Activated gamma-delta T cell treated with anti-CD3 and anti-CD28 coated beads, Interleukin-2, amount 50 U/mL, for 16 hours (primary cell): Measurements from ENCODE around the gene OTOA.
A peak's percentile ranks its signal among the peaks of the same experiment; 100 is the strongest.
"Not testable (repeated sequence)": the region's sequence is repeated elsewhere in the genome, so short reads cannot be mapped to it uniquely, and the experiment has no call there.

Experiments
- DNase-seq: peaks from one replicate; pipeline ENCODE4 v3.0.0-alpha.2; 2020; ENCODE audit warnings: low read depth

The OTOA gene

GRCh38 chr16:21641916-21642315 is 21.9 kb upstream of the OTOA start:
- no peak for DNase-seq

- DNase-seq, result no peak
These were observed 20.9 kb upstream of the OTOA start for GRCh38 chr16:21642861-21643260.

GRCh38 chr16:21643785-21644184 is 20.0 kb upstream of the OTOA start:
- no peak for DNase-seq

GRCh38 chr16:21644674-21645073 is 19.1 kb upstream of the OTOA start:
- DNase-seq, result no peak

GRCh38 chr16:21645261-21645721 is 18.5 kb upstream of the OTOA start:
- no peak for DNase-seq

- DNase-seq, result no peak
These were observed 17.7 kb upstream of the OTOA start for GRCh38 chr16:21646091-21646490.

GRCh38 chr16:21646721-21647561 is 16.8 kb upstream of the OTOA start:
- DNase-seq, result peak; percentile 63

- no peak for DNase-seq
These were observed 16.1 kb upstream of the OTOA start for GRCh38 chr16:21647562-21648164.

GRCh38 chr16:21649826-21650406 is 13.9 kb upstream of the OTOA start:
- DNase-seq, result not testable (repeated sequence)

GRCh38 chr16:21650521-21650920 is 13.2 kb upstream of the OTOA start:
- DNase-seq, result no peak

GRCh38 chr16:21651515-21651914 is 12.3 kb upstream of the OTOA start:
- no peak for DNase-seq

- DNase-seq, result no peak
These were observed 11.3 kb upstream of the OTOA start, which contains the start of gene IGSF6 for GRCh38 chr16:21652453-21652852. Gene IGSF6 (minus strand): TSS chr16:21652608. CDS start chr16:21652598, 10 bp downstream.

GRCh38 chr16:21653571-21653970 is 10.2 kb upstream of the OTOA start:
- DNase-seq, result no peak

GRCh38 chr16:21654466-21654865 is 9.3 kb upstream of the OTOA start:
- no peak for DNase-seq

- no peak for DNase-seq
These were observed 8.9 kb upstream of the OTOA start for GRCh38 chr16:21654881-21655280.

- peak; percentile 17 for DNase-seq
These were observed 6.7 kb upstream of the OTOA start for GRCh38 chr16:21656795-21657768.

- DNase-seq, result no peak
These were observed 4.6 kb upstream of the OTOA start for GRCh38 chr16:21659124-21659523.

GRCh38 chr16:21664801-21665492 is 1.2 kb downstream of the OTOA start:
- DNase-seq, result no peak

GRCh38 chr16:21666772-21667171 is 3.0 kb downstream of the OTOA start:
- DNase-seq, result no peak

GRCh38 chr16:21667575-21667974 is 3.8 kb downstream of the OTOA start:
- no peak for DNase-seq

GRCh38 chr16:21673469-21673868 is 9.7 kb downstream of the OTOA start:
- DNase-seq, result no peak
